ENCODE data around the gene KCNK13.

DNA sequence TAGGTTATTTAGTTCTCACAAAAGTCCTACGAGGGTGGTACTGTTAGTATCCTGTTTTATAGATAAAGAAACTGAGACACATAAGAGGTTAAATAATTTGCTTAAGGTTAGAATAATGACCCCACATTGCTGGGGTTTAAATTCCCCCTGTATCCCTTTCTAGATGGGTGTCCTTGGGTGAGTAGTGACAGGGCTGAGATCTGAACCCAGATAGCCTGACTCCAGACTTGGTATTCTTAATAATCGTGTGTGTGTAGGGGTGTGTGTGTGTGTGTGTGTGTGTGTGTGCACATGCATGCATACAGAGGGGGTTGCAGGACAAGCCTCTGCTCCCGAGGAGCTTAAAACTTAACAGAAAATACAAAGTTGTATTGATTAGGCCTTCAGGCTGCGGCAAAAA is 97.9 kb downstream of the KCNK13 start:
- TF ChIP-seq, protein P1, sequence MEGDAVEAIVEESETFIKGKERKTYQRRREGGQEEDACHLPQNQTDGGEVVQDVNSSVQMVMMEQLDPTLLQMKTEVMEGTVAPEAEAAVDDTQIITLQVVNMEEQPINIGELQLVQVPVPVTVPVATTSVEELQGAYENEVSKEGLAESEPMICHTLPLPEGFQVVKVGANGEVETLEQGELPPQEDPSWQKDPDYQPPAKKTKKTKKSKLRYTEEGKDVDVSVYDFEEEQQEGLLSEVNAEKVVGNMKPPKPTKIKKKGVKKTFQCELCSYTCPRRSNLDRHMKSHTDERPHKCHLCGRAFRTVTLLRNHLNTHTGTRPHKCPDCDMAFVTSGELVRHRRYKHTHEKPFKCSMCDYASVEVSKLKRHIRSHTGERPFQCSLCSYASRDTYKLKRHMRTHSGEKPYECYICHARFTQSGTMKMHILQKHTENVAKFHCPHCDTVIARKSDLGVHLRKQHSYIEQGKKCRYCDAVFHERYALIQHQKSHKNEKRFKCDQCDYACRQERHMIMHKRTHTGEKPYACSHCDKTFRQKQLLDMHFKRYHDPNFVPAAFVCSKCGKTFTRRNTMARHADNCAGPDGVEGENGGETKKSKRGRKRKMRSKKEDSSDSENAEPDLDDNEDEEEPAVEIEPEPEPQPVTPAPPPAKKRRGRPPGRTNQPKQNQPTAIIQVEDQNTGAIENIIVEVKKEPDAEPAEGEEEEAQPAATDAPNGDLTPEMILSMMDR (IDR thresholded peaks at IDR 0.05), result no peak
- no peak for TF ChIP-seq POLR2AphosphoS5 (IDR thresholded peaks at IDR 0.05)

Measured in breast epithelium (tissue), 3 donors.